PC-9 (cell line): ENCODE data around the gene GTF2F2. TPM values are rescaled to one million over a fixed set of nuclear protein-coding genes. Genes with fewer than 3 reads are reported as not detected.
"Not testable (repeated sequence)": the region's sequence is repeated elsewhere in the genome, so short reads cannot be mapped to it uniquely, and the experiment has no call there.

ENCODE experiments used
- BruUV-seq: library from RNA; stranded (reverse); fragments of 400-500 nt; replicated peaks from 2 replicates; lab custom pipeline; 2021; lab: Mats Ljungman, UMichigan
- CTCF ChIA-PET: fragments of 300-600 bp; sonication (Branson Sonifier 250); formaldehyde crosslinking; loops from one replicate; lab custom pipeline; 2022; ENCODE audit warnings: antibody characterized with exemption; lab: Charles Lee
- POLR2A ChIA-PET: fragments of 300-600 bp; sonication (Branson Sonifier 250); formaldehyde crosslinking; loops from one replicate; lab custom pipeline; 2022; ENCODE audit warnings: antibody characterized with exemption; ENCODE audit not compliant: unreplicated experiment; lab: Charles Lee
- DNase-seq, 2 experiments: peaks; one replicate each; pipeline versions ENCODE4 v3.0.0 to v3.0.0-alpha.2; 2015 to 2022; ENCODE audit warnings: mixed read lengths in 1 of 2
- H2AFZ ChIP-seq: fragments of 200-600 bp; sonication (generic); 2 replicates; pipeline ENCODE4 v1.8.1; 2017; ENCODE audit warnings: antibody characterized with exemption
- H3F3A ChIP-seq: fragments of 200-600 bp; sonication (generic); 2 replicates; pipeline ENCODE4 v1.8.1; 2017; ENCODE audit warnings: antibody characterized with exemption, mild to moderate bottlenecking, low read depth; ENCODE audit not compliant: insufficient read depth
- H3K27ac ChIP-seq: fragments of 200-600 bp; sonication (generic); 2 replicates; pipeline ENCODE4 v1.6.1; 2016; ENCODE audit warnings: mixed run types
- H3K27me3 ChIP-seq: fragments of 200-600 bp; sonication (generic); 2 replicates; pipeline ENCODE4 v1.6.1; 2016; ENCODE audit warnings: low read depth, mixed run types; ENCODE audit not compliant: insufficient read depth
- H3K36me3 ChIP-seq: fragments of 200-600 bp; sonication (generic); 2 replicates; pipeline ENCODE4 v1.6.1; 2016; ENCODE audit warnings: low read depth, mixed run types
- H3K4me1 ChIP-seq: fragments of 200-600 bp; sonication (generic); replicated peaks from 2 replicates; pipeline ENCODE4 v1.6.1; 2016; ENCODE audit warnings: mixed run types; ENCODE audit not compliant: insufficient read depth
- H3K4me2 ChIP-seq: fragments of 200-600 bp; sonication (generic); 2 replicates; pipeline ENCODE4 v1.6.1; 2017; ENCODE audit warnings: mixed run types
- H3K4me3 ChIP-seq: fragments of 200-600 bp; sonication (generic); 2 replicates; pipeline ENCODE4 v1.6.1; 2016; ENCODE audit warnings: mixed run types
- H3K79me2 ChIP-seq: fragments of 200-600 bp; sonication (generic); 2 replicates; pipeline ENCODE4 v1.6.1; 2017; ENCODE audit warnings: low read depth, mixed run types
- H3K9me2 ChIP-seq: fragments of 200-600 bp; sonication (generic); 2 replicates; pipeline ENCODE4 v1.8.1; 2017; ENCODE audit warnings: mild to moderate bottlenecking; ENCODE audit not compliant: insufficient read depth
- H3K9me3 ChIP-seq: fragments of 200-600 bp; sonication (generic); 2 replicates; pipeline ENCODE4 v1.8.1; 2016; ENCODE audit warnings: low read depth; ENCODE audit not compliant: insufficient read depth
- H4K20me1 ChIP-seq: fragments of 200-600 bp; sonication (generic); 2 replicates; pipeline ENCODE4 v1.8.1; 2017; ENCODE audit not compliant: insufficient read depth
- CTCF ChIP-seq: fragments of 200-600 bp; sonication (generic); conservative IDR thresholded peaks from 2 replicates; pipeline ENCODE4 v1.6.1; 2017; ENCODE audit warnings: mixed run types, antibody characterized with exemption, mild to moderate bottlenecking, moderate library complexity
- EZH2 ChIP-seq: fragments of 200-600 bp; sonication (generic); IDR thresholded peaks from 2 replicates; pipeline ENCODE4 v1.8.0; 2017; ENCODE audit warnings: antibody characterized with exemption, low read depth
- intact Hi-C: fragments of 100-400 bp; cut with micrococcal nuclease; formaldehyde crosslinking; loops from one replicate; pipeline ENCODE4 v1.10.0; 2022; ENCODE audit not compliant: unreplicated experiment
- total RNA-seq: library from RNA; stranded (reverse); gene quantifications from 2 replicates; pipeline ENCODE4 v1.2.3, GENCODE V29; 2021

Gene GTF2F2
- total RNA-seq, 1 experiment from 2014 or later, result 28.8 TPM

- Histone ChIP-seq H3F3A (peaks cover 17% of the 10 kb centered on the region; the same call in 1 of the 2 replicates), H3K9me2 (no peaks in the 10 kb centered on the region), H3K4me1 (peaks cover 8% of the 10 kb centered on the region), H3K27ac (no peak overlapping the region), H3K27me3 (no peaks in the 10 kb centered on the region), H3K4me3 (no peak overlapping the region), H3K9me3 (no peaks in the 10 kb centered on the region), H3K36me3 (no peaks in the 10 kb centered on the region), H3K79me2 (no peaks in the 10 kb centered on the region), H4K20me1 (no peaks in the 10 kb centered on the region), H2AFZ (no peak overlapping the region), H3K4me2 (no peak overlapping the region)
- TF ChIP-seq CTCF (no peak), EZH2 (no peak)
- ChIA-PET POLR2A (interaction anchor here (0.5 kb wide), 1 partner anchor 584 kb away, joined by 3 read pairs; no protein-coding TSS in a partner anchor), CTCF (no interaction called here)
- intact Hi-C loops, result no loop called here
- DNase-seq, result no peak
- BruUV-seq, result no TSS peak
Measured at GRCh38 chr13:45297456-45298205, 177.3 kb downstream of the GTF2F2 start.

GRCh38 chr13:45298206-45298505, 177.8 kb downstream of the GTF2F2 start:
- TF ChIP-seq EZH2 (no peak), CTCF (no peak)
- no peaks in the 10 kb centered on the region for H4K20me1 ChIP-seq
- peaks cover 2% of the 10 kb centered on the region; the same call in 1 of the 2 replicates for H3K4me1 ChIP-seq
- no peak for DNase-seq
- POLR2A ChIA-PET, result interaction anchor here (0.5 kb wide), 1 partner anchor 584 kb away, joined by 3 read pairs; no protein-coding TSS in a partner anchor
- CTCF ChIA-PET, result no interaction called here
- H3F3A ChIP-seq, result peaks cover 12% of the 10 kb centered on the region; the same call in 1 of the 2 replicates
- no peaks in the 10 kb centered on the region for H3K27me3 ChIP-seq
- H3K36me3 ChIP-seq, result no peaks in the 10 kb centered on the region
- no peaks in the 10 kb centered on the region for H3K79me2 ChIP-seq
- intact Hi-C loops, result no loop called here
- no peaks in the 10 kb centered on the region for H3K9me2 ChIP-seq
- H3K9me3 ChIP-seq, result no peaks in the 10 kb centered on the region
- H3K4me2 ChIP-seq, result no peak overlapping the region
- BruUV-seq, result no TSS peak
- H2AFZ ChIP-seq, result no peak overlapping the region
- H3K4me3 ChIP-seq, result no peak overlapping the region
- no peak overlapping the region for H3K27ac ChIP-seq

- BruUV-seq, CTCF ChIA-PET, H3K4me1 ChIP-seq, intact Hi-C loops, H3K4me2 ChIP-seq, H3K9me2 ChIP-seq, H3F3A ChIP-seq, H2AFZ ChIP-seq, H3K79me2 ChIP-seq, DNase-seq, H3K27me3 ChIP-seq, H3K36me3 ChIP-seq, H3K27ac ChIP-seq, H4K20me1 ChIP-seq, H3K9me3 ChIP-seq, H3K4me3 ChIP-seq: not testable (repeated sequence)
- POLR2A ChIA-PET, result interaction anchor here (0.5 kb wide), 1 partner anchor 585 kb away, joined by 3 read pairs; no protein-coding TSS in a partner anchor
Measured at GRCh38 chr13:45298550-45298949, 178.2 kb downstream of the GTF2F2 start.
